Measurements from ENCODE around the gene NKX3-2.

NKX3-2 gene

GRCh38 chr4:13544606-13545393, 492 bp upstream of the NKX3-2 start:
- peak; percentile 37 for DNase-seq

- DNase-seq = no peak
These were observed 1.1 kb downstream of the NKX3-2 start for GRCh38 chr4:13543032-13543838.

GRCh38 chr4:13542577-13543031, 1.7 kb downstream of the NKX3-2 start:
- no peak for DNase-seq

- DNase-seq = no peak
These were observed 2.4 kb downstream of the NKX3-2 start for GRCh38 chr4:13541720-13542576.

- no peak for DNase-seq
These were observed 3.1 kb downstream of the NKX3-2 start for GRCh38 chr4:13541176-13541604.

GRCh38 chr4:13540446-13541175, 3.7 kb downstream of the NKX3-2 start:
- DNase-seq = no peak

GRCh38 chr4:13539619-13540445, 4.5 kb downstream of the NKX3-2 start:
- no peak for DNase-seq

- no peak for DNase-seq
These were observed 5.2 kb downstream of the NKX3-2 start for GRCh38 chr4:13539047-13539618.

GRCh38 chr4:13538427-13538973, 5.8 kb downstream of the NKX3-2 start:
- DNase-seq = no peak

GRCh38 chr4:13537832-13538177, 6.5 kb downstream of the NKX3-2 start:
- no peak for DNase-seq

- no peak for DNase-seq
These were observed 7.1 kb downstream of the NKX3-2 start for GRCh38 chr4:13537011-13537831.

- no peak for DNase-seq
These were observed 7.7 kb downstream of the NKX3-2 start for GRCh38 chr4:13536607-13537006.

GRCh38 chr4:13535708-13536361, 8.5 kb downstream of the NKX3-2 start:
- DNase-seq = no peak

GRCh38 chr4:13535118-13535517, 9.2 kb downstream of the NKX3-2 start:
- no peak for DNase-seq

- no peak for DNase-seq
These were observed 9.8 kb downstream of the NKX3-2 start for GRCh38 chr4:13534344-13535063.

- no peak for DNase-seq
These were observed 10.5 kb downstream of the NKX3-2 start for GRCh38 chr4:13533670-13534343.

GRCh38 chr4:13531625-13531998, 12.7 kb downstream of the NKX3-2 start:
- DNase-seq = no peak

Data from NCI-H510A treated with DMSO at 0.1 percent for 48 hours (cell line).